ENCODE data around the gene HSPA14.

DNA sequence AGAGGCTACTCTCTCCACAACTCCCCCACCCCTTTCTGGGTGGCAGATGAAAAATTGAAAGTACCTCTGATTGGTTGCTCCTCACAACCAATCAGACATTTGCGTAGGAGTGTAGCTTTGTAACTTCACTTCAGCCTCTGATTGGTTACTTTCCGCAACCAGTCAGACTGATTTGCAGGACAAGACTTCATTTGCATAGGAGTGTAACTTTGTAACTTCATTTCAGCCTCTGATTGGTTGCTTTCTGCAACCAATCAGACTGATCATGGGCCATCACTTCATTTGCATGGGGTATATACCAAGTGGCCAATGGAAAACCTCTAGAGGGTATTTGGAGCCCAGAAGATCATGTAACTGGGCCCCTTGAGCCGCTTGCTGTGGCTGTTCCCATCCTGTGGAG lies 25.8 kb upstream of the HSPA14 start:
- TF ChIP-seq, protein P1, sequence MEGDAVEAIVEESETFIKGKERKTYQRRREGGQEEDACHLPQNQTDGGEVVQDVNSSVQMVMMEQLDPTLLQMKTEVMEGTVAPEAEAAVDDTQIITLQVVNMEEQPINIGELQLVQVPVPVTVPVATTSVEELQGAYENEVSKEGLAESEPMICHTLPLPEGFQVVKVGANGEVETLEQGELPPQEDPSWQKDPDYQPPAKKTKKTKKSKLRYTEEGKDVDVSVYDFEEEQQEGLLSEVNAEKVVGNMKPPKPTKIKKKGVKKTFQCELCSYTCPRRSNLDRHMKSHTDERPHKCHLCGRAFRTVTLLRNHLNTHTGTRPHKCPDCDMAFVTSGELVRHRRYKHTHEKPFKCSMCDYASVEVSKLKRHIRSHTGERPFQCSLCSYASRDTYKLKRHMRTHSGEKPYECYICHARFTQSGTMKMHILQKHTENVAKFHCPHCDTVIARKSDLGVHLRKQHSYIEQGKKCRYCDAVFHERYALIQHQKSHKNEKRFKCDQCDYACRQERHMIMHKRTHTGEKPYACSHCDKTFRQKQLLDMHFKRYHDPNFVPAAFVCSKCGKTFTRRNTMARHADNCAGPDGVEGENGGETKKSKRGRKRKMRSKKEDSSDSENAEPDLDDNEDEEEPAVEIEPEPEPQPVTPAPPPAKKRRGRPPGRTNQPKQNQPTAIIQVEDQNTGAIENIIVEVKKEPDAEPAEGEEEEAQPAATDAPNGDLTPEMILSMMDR (IDR thresholded peaks at IDR 0.05; ENCODE audit: poor library complexity, severe bottlenecking): no peak
- TF ChIP-seq EP300 (conservative IDR thresholded peaks at IDR 0.05; ENCODE audit: poor library complexity, severe bottlenecking) (no peak), EZH2 (IDR thresholded peaks at IDR 0.05; ENCODE audit: borderline replicate concordance, insufficient read depth, low read length, poor library complexity, severe bottlenecking) (no peak), TAF1 (IDR thresholded peaks at IDR 0.05; ENCODE audit: low read depth) (no peak)

Measured in neural cell (in vitro differentiated cells).